ENCODE measurements around the gene MMP11.

DNA sequence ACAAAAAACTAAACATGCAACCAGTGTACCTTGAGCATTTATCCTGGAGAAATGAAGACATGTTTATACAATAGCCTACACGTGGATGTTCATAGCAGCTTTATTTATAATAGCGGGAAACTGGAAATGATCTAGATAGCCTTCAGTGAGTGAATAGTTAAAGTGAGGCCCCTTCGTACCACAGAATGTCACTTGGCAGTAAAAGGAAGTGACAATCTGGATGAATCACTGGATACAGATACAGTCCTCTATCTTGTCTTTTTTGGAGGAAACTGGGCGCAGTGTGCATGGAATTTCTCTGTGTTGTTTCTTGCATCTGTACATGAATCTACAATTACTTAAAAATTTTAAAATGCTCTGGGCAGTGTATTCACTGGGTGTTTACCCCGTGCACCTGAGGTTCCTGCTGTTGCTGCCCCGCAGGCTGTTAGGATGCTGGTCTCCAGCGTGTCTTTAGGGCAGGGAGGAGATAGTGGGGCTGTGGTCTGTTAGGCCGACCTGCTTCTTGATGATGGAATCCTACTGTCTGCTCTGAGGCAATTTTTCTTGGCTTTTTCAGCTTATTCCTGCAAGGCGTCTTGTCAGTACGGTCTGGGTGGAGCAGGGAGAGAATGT, 43.0 kb downstream of the MMP11 start:
- TF ChIP-seq, protein P1, sequence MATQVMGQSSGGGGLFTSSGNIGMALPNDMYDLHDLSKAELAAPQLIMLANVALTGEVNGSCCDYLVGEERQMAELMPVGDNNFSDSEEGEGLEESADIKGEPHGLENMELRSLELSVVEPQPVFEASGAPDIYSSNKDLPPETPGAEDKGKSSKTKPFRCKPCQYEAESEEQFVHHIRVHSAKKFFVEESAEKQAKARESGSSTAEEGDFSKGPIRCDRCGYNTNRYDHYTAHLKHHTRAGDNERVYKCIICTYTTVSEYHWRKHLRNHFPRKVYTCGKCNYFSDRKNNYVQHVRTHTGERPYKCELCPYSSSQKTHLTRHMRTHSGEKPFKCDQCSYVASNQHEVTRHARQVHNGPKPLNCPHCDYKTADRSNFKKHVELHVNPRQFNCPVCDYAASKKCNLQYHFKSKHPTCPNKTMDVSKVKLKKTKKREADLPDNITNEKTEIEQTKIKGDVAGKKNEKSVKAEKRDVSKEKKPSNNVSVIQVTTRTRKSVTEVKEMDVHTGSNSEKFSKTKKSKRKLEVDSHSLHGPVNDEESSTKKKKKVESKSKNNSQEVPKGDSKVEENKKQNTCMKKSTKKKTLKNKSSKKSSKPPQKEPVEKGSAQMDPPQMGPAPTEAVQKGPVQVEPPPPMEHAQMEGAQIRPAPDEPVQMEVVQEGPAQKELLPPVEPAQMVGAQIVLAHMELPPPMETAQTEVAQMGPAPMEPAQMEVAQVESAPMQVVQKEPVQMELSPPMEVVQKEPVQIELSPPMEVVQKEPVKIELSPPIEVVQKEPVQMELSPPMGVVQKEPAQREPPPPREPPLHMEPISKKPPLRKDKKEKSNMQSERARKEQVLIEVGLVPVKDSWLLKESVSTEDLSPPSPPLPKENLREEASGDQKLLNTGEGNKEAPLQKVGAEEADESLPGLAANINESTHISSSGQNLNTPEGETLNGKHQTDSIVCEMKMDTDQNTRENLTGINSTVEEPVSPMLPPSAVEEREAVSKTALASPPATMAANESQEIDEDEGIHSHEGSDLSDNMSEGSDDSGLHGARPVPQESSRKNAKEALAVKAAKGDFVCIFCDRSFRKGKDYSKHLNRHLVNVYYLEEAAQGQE (IDR thresholded peaks at IDR 0.05; ENCODE audit: low read depth): no peak
- TF ChIP-seq, protein P2, sequence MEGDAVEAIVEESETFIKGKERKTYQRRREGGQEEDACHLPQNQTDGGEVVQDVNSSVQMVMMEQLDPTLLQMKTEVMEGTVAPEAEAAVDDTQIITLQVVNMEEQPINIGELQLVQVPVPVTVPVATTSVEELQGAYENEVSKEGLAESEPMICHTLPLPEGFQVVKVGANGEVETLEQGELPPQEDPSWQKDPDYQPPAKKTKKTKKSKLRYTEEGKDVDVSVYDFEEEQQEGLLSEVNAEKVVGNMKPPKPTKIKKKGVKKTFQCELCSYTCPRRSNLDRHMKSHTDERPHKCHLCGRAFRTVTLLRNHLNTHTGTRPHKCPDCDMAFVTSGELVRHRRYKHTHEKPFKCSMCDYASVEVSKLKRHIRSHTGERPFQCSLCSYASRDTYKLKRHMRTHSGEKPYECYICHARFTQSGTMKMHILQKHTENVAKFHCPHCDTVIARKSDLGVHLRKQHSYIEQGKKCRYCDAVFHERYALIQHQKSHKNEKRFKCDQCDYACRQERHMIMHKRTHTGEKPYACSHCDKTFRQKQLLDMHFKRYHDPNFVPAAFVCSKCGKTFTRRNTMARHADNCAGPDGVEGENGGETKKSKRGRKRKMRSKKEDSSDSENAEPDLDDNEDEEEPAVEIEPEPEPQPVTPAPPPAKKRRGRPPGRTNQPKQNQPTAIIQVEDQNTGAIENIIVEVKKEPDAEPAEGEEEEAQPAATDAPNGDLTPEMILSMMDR (IDR thresholded peaks at IDR 0.05 in 2 of 3, conservative IDR thresholded peaks at IDR 0.05 in 1 of 3; ENCODE audit: borderline replicate concordance in 1 of 3, insufficient read depth in 1 of 3, low read depth in 2 of 3, low read length in 2 of 3): no peak
- TF ChIP-seq SRF (IDR thresholded peaks at IDR 0.05; ENCODE audit: low read depth): no peak
- no peak for TF ChIP-seq POLR2A (IDR thresholded peaks at IDR 0.05; ENCODE audit: borderline replicate concordance, extremely low read depth, insufficient read depth, insufficient read length)
- no peak for TF ChIP-seq EZH2 (IDR thresholded peaks at IDR 0.05)
- no peak for TF ChIP-seq EGR1 (IDR thresholded peaks at IDR 0.05; ENCODE audit: low read depth)
- TF ChIP-seq RAD21 (IDR thresholded peaks at IDR 0.05; ENCODE audit: low read depth): no peak
- TF ChIP-seq SP1 (IDR thresholded peaks at IDR 0.05; ENCODE audit: low read depth): no peak
- no peak for TF ChIP-seq POLR2AphosphoS5 (IDR thresholded peaks at IDR 0.05; ENCODE audit: low read depth, low read length)
- TF ChIP-seq ZFX (IDR thresholded peaks at IDR 0.05): no peak
- TF ChIP-seq, protein P3, sequence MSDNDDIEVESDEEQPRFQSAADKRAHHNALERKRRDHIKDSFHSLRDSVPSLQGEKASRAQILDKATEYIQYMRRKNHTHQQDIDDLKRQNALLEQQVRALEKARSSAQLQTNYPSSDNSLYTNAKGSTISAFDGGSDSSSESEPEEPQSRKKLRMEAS (IDR thresholded peaks at IDR 0.05): no peak
- TF ChIP-seq, protein P4, sequence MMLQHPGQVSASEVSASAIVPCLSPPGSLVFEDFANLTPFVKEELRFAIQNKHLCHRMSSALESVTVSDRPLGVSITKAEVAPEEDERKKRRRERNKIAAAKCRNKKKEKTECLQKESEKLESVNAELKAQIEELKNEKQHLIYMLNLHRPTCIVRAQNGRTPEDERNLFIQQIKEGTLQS (IDR thresholded peaks at IDR 0.05): no peak
- TF ChIP-seq CBX3 (IDR thresholded peaks at IDR 0.05; ENCODE audit: low read depth): no peak

Data from HCT116 (cell line).